ENCODE results near the gene DBI. TPM values are rescaled to one million over a fixed set of nuclear protein-coding genes. Genes with fewer than 3 reads are reported as not detected.

Gene DBI
- total RNA-seq, 2 experiments from 2014 or later: 23.6 to 27.4 TPM

DNA sequence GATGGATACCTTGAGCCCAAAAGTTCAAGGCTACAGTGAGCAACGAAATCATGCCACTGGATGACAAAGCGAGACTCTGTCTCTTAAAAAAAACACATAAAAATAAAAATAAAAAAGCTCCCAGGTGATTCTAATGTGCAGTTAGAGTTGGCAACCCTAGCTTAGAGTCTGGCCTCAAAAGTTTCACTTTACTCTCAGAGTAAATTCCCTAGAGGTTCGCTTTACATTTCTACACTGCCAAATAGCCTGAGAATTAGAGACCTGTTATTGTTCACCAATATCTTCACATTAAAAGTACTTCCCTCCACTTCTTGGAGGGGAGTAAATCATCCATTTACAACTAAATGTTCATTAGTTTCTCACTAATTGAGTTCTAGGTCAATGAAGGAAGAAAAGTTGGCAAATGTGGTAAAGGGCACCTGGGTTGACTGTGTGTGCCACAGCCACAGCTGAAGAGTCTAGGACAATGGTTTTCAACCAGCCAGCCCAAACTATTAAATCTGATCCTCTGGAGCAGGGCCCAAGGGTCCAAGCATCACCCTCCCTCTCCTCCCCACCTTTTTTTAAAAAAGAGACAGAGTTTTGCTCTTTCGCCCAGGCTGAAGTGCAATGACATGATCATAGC is 49.6 kb downstream of the DBI start:
- H3K9me3 Mint-ChIP-seq: no peaks in the 10 kb centered on the region
- Histone ChIP-seq H3K36me3 (ENCODE audit: insufficient read depth, low read length) (no peaks in the 10 kb centered on the region), H3K27me3 (ENCODE audit: control insufficient read depth in 1 of 2, insufficient read depth in 2 of 2, low read length in 2 of 2) (peaks cover 4 to 7% of the 10 kb centered on the region in 2 experiments), H3K9me3 (ENCODE audit: control insufficient read depth in 1 of 2, insufficient read depth in 1 of 2, low read length in 2 of 2) (peaks cover 0 to 3% of the 10 kb centered on the region in 2 experiments), H3K4me1 (ENCODE audit: insufficient read depth, low read length) (no peaks in the 10 kb centered on the region), H3K27ac (ENCODE audit: low read depth in 1 of 2, low read length in 2 of 2) (no peak overlapping the region), H3K4me3 (ENCODE audit: low read length) (no peak overlapping the region)
- no peak for ATAC-seq (ENCODE audit: poor library complexity)
- peaks cover 26% of the 10 kb centered on the region for H3K27me3 Mint-ChIP-seq
- H3K4me1 Mint-ChIP-seq (ENCODE audit: low read depth): no peaks in the 10 kb centered on the region
- no peak for TF ChIP-seq CTCF (IDR thresholded peaks at IDR 0.05)
- no peak for DNase-seq
- intact Hi-C loops (cut with DNase I, micrococcal nuclease): no loop called here
- CTCF ChIA-PET: no interaction called here
- H3K4me3 Mint-ChIP-seq: no peak overlapping the region
- H3K36me3 Mint-ChIP-seq (ENCODE audit: low read depth): no peaks in the 10 kb centered on the region
- H3K27ac Mint-ChIP-seq: no peak overlapping the region
- POLR2A ChIA-PET: interaction anchor here (0.7 kb wide), 1 partner anchor 10 kb away, joined by 3 read pairs; no protein-coding TSS in a partner anchor

GRCh38 chr2:119417908-119418307 is 51.1 kb downstream of the DBI start:
- H3K4me1 ChIP-seq (ENCODE audit: insufficient read depth, low read length): no peaks in the 10 kb centered on the region
- no peaks in the 10 kb centered on the region for H3K36me3 ChIP-seq (ENCODE audit: insufficient read depth, low read length)
- CTCF ChIA-PET: no interaction called here
- H3K27ac ChIP-seq (ENCODE audit: low read depth in 1 of 2, low read length in 2 of 2): no peak overlapping the region
- no peaks in the 10 kb centered on the region for H3K36me3 Mint-ChIP-seq (ENCODE audit: low read depth)
- H3K9me3 ChIP-seq (ENCODE audit: control insufficient read depth in 1 of 2, insufficient read depth in 1 of 2, low read length in 2 of 2): peaks cover 0 to 3% of the 10 kb centered on the region in 2 experiments
- peaks cover 4 to 7% of the 10 kb centered on the region in 2 experiments for H3K27me3 ChIP-seq (ENCODE audit: control insufficient read depth in 1 of 2, insufficient read depth in 2 of 2, low read length in 2 of 2)
- H3K9me3 Mint-ChIP-seq: peaks cover 5% of the 10 kb centered on the region
- peaks cover 40% of the 10 kb centered on the region for H3K27me3 Mint-ChIP-seq
- no peak overlapping the region for H3K27ac Mint-ChIP-seq
- POLR2A ChIA-PET: no interaction called here
- DNase-seq (no peak), ATAC-seq (ENCODE audit: poor library complexity) (no peak)
- no peak overlapping the region for H3K4me3 ChIP-seq (ENCODE audit: low read length)
- no peak overlapping the region for H3K4me3 Mint-ChIP-seq
- no peak for TF ChIP-seq CTCF (IDR thresholded peaks at IDR 0.05)
- H3K4me1 Mint-ChIP-seq (ENCODE audit: low read depth): no peaks in the 10 kb centered on the region
- intact Hi-C loops (cut with DNase I, micrococcal nuclease): no loop called here

DNA sequence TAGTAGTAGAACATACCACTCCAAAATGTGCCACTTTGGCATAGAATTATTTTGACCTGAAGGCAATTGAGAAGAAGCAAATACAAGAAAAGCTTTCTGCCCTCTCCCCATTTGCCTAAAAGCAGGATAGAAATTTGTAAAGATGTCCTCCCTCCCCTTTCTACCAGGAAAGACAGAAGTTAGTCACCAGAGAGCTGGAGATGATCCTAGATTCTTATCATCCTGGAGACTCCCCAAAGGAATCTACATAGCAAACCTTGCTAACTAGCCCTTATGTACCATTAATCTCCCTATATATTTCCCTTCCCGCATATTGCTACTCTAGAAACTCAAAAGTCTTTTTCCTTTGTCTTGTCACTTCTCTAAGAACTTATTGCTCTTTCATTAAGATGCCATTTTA is 52.3 kb downstream of the DBI start:
- H3K27ac Mint-ChIP-seq: no peak overlapping the region
- no peaks in the 10 kb centered on the region for H3K36me3 Mint-ChIP-seq (ENCODE audit: low read depth)
- no peak overlapping the region for H3K4me3 ChIP-seq (ENCODE audit: low read length)
- H3K36me3 ChIP-seq (ENCODE audit: insufficient read depth, low read length): no peaks in the 10 kb centered on the region
- CTCF ChIA-PET: no interaction called here
- H3K9me3 ChIP-seq (ENCODE audit: control insufficient read depth in 1 of 2, insufficient read depth in 1 of 2, low read length in 2 of 2): peaks cover 0 to 3% of the 10 kb centered on the region in 2 experiments
- ATAC-seq (ENCODE audit: poor library complexity) (no peak), DNase-seq (no peak)
- peaks cover 49% of the 10 kb centered on the region for H3K27me3 Mint-ChIP-seq
- TF ChIP-seq CTCF (IDR thresholded peaks at IDR 0.05): no peak
- H3K9me3 Mint-ChIP-seq: peaks cover 5% of the 10 kb centered on the region
- POLR2A ChIA-PET: no interaction called here
- no peak overlapping the region for H3K4me3 Mint-ChIP-seq
- no peaks in the 10 kb centered on the region for H3K4me1 ChIP-seq (ENCODE audit: insufficient read depth, low read length)
- H3K27ac ChIP-seq (ENCODE audit: low read depth in 1 of 2, low read length in 2 of 2): no peak overlapping the region
- H3K27me3 ChIP-seq (ENCODE audit: control insufficient read depth in 1 of 2, insufficient read depth in 2 of 2, low read length in 2 of 2): peaks cover 4 to 7% of the 10 kb centered on the region in 2 experiments
- intact Hi-C loops (cut with DNase I, micrococcal nuclease): no loop called here
- no peaks in the 10 kb centered on the region for H3K4me1 Mint-ChIP-seq (ENCODE audit: low read depth)
